OCI-LY7 (cell line): ENCODE results near the gene GRWD1.

Experiments
- EZH2phosphoT487 ChIP-seq: fragments of 200-600 bp; sonication (generic); IDR thresholded peaks from 2 replicates; pipeline ENCODE4 v1.6.1; 2018; ENCODE audit warnings: low read depth, borderline replicate concordance, mild to moderate bottlenecking, mixed run types, antibody characterized with exemption, low read length, moderate library complexity, mixed read lengths
- TF ChIP-seq, protein P1 (sequence below): fragments of 200-600 bp; sonication (generic); conservative IDR thresholded peaks from 2 replicates; pipeline ENCODE4 v1.5.1; 2014; ENCODE audit warnings: mild to moderate bottlenecking, antibody characterized with exemption, low read length, moderate library complexity, mixed read lengths

DNA sequence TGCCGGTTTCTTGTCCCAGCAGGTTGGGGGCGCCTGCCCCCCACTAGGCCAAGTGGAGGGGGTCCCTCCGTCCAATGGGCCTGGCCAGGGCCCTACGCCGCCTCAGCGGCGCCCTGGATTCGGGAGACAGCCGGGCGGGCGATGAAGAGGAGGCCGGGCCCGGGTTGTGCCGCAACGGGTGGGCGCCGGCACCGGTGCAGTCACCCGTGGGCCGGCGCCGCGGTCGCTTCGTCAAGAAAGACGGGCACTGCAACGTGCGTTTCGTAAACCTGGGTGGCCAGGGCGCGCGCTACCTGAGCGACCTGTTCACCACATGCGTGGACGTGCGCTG is 15.8 kb downstream of the GRWD1 start:
- TF ChIP-seq, protein P1, sequence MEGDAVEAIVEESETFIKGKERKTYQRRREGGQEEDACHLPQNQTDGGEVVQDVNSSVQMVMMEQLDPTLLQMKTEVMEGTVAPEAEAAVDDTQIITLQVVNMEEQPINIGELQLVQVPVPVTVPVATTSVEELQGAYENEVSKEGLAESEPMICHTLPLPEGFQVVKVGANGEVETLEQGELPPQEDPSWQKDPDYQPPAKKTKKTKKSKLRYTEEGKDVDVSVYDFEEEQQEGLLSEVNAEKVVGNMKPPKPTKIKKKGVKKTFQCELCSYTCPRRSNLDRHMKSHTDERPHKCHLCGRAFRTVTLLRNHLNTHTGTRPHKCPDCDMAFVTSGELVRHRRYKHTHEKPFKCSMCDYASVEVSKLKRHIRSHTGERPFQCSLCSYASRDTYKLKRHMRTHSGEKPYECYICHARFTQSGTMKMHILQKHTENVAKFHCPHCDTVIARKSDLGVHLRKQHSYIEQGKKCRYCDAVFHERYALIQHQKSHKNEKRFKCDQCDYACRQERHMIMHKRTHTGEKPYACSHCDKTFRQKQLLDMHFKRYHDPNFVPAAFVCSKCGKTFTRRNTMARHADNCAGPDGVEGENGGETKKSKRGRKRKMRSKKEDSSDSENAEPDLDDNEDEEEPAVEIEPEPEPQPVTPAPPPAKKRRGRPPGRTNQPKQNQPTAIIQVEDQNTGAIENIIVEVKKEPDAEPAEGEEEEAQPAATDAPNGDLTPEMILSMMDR, result no peak
- no peak for TF ChIP-seq EZH2phosphoT487
